ENCODE measurements around the gene DUOX1. TPM values are rescaled to one million over a fixed set of nuclear protein-coding genes. Genes with fewer than 3 reads are reported as not detected.
A peak's percentile ranks its signal among the peaks of the same experiment; 100 is the strongest.

DUOX1 gene
- total and polyA plus RNA-seq, 9 of the 15 experiments (the other 6 are each of a cell fraction or from before 2014, with no cell fraction given) = 0.01 to 0.22 (median 0.01) TPM; not detected in 6

GRCh38 chr15:45118131-45118588 lies 11.6 kb upstream of the DUOX1 start (continued):
- TF ChIP-seq ZNF224 (CRISPR knock-in tag; IDR thresholded peaks at IDR 0.05) = no peak
- TF ChIP-seq GTF2F1 (IDR thresholded peaks at IDR 0.05; ENCODE audit: low read depth, low read length) = no peak
- TF ChIP-seq BRF2 (IDR thresholded peaks at IDR 0.05; ENCODE audit: borderline replicate concordance, insufficient read depth, insufficient read length) = no peak
- no peak for TF ChIP-seq ZNF668 (CRISPR knock-in tag; IDR thresholded peaks at IDR 0.05)
- TF ChIP-seq RBBP5 (IDR thresholded peaks at IDR 0.05; ENCODE audit: borderline replicate concordance, insufficient read depth, low read length, poor library complexity, severe bottlenecking) = no peak
- TF ChIP-seq CHCHD3 (CRISPR knock-in tag; IDR thresholded peaks at IDR 0.05) = no peak
- no peak for TF ChIP-seq POLR2A (conservative IDR thresholded peaks at IDR 0.05)
- TF ChIP-seq BCOR (IDR thresholded peaks at IDR 0.05) = no peak; the same call in 1 of the 2 replicates
- TF ChIP-seq ZNF431 (CRISPR knock-in tag; IDR thresholded peaks at IDR 0.05) = no peak
- TF ChIP-seq RAD51 (IDR thresholded peaks at IDR 0.05; ENCODE audit: borderline replicate concordance, low read depth) = no peak
- no peak for TF ChIP-seq CHD4 (IDR thresholded peaks at IDR 0.05; ENCODE audit: insufficient read depth, insufficient replicate concordance, low read depth, low read length, poor library complexity, severe bottlenecking)
- 0 out of 4 replicates have a peak, but pooled peaks of 1 of the 2 experiments have one; percentile 43 for TF ChIP-seq UBTF (IDR thresholded peaks at IDR 0.05; ENCODE audit: borderline replicate concordance in 1 of 2, low read depth in 2 of 2, low read length in 2 of 2)
- TF ChIP-seq ZNF217 (CRISPR knock-in tag; IDR thresholded peaks at IDR 0.05) = no peak
- no peak for TF ChIP-seq MTA3 (IDR thresholded peaks at IDR 0.05; ENCODE audit: borderline replicate concordance)
- TF ChIP-seq ARID3A (IDR thresholded peaks at IDR 0.05; ENCODE audit: borderline replicate concordance, low read depth, low read length) = no peak
- TF ChIP-seq ZNF232 (CRISPR knock-in tag; IDR thresholded peaks at IDR 0.05) = no peak
- TF ChIP-seq PRMT5 (CRISPR knock-in tag; IDR thresholded peaks at IDR 0.05) = no peak
- peak; percentile 93 to 97 for TF ChIP-seq RAD21 (CRISPR knock-in tag; conservative IDR thresholded peaks at IDR 0.05 in 1 of 2, IDR thresholded peaks at IDR 0.05 in 1 of 2)
- no peak for TF ChIP-seq PHF20 (IDR thresholded peaks at IDR 0.05; ENCODE audit: partially characterized antibody)
- no peak for TF ChIP-seq ZNF316 (IDR thresholded peaks at IDR 0.05)
- no peak for TF ChIP-seq XRCC3 (IDR thresholded peaks at IDR 0.05)
- no peak for TF ChIP-seq PHB (CRISPR knock-in tag; IDR thresholded peaks at IDR 0.05)
- TF ChIP-seq SRSF9 (IDR thresholded peaks at IDR 0.05; ENCODE audit: borderline replicate concordance, low read depth, low read length) = no peak
- no peak for TF ChIP-seq HIVEP1 (CRISPR knock-in tag; IDR thresholded peaks at IDR 0.05)
